ENCODE measurements around the gene GLT8D2.

DNA sequence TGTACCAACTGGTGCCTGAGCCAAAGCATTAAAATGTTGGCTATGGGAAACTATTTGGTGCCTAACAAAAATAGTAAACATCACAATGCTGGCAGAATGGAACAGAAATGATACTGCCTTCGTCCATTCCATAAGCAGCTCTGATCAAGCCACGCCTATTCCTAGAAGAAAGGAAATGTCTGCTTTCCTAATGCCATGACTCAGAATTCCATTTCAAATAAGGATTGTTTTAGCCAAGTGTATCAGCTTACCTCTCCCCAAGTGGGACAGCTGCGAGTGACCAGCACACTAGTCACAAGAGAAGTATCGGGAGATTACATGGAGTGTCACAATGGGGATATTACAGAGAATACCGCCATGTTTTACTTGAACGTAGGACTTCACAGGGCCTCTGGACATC lies 38.7 kb downstream of the GLT8D2 start:
- TF ChIP-seq, protein P1, sequence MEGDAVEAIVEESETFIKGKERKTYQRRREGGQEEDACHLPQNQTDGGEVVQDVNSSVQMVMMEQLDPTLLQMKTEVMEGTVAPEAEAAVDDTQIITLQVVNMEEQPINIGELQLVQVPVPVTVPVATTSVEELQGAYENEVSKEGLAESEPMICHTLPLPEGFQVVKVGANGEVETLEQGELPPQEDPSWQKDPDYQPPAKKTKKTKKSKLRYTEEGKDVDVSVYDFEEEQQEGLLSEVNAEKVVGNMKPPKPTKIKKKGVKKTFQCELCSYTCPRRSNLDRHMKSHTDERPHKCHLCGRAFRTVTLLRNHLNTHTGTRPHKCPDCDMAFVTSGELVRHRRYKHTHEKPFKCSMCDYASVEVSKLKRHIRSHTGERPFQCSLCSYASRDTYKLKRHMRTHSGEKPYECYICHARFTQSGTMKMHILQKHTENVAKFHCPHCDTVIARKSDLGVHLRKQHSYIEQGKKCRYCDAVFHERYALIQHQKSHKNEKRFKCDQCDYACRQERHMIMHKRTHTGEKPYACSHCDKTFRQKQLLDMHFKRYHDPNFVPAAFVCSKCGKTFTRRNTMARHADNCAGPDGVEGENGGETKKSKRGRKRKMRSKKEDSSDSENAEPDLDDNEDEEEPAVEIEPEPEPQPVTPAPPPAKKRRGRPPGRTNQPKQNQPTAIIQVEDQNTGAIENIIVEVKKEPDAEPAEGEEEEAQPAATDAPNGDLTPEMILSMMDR (conservative IDR thresholded peaks at IDR 0.05 in 1 of 2, IDR thresholded peaks at IDR 0.05 in 1 of 2; ENCODE audit: low read depth in 1 of 2, low read length in 2 of 2), result no peak
- no peak for TF ChIP-seq EZH2 (IDR thresholded peaks at IDR 0.05; ENCODE audit: low read length, missing control alignments)

Data from fibroblast of lung (primary cell).